ENCODE data around the gene EFCAB13. TPM values are rescaled to one million over a fixed set of nuclear protein-coding genes. Genes with fewer than 3 reads are reported as not detected.
"Not testable (repeated sequence)": the region's sequence is repeated elsewhere in the genome, so short reads cannot be mapped to it uniquely, and the experiment has no call there.

The EFCAB13 gene
- total RNA-seq, 4 donors from 2014 or later = 0.26 to 2.8 (median 2.1) TPM

- Histone ChIP-seq H3K27ac (no peak overlapping the region), H3K36me3 (no peaks in the 10 kb centered on the region), H3K4me1 (no peaks in the 10 kb centered on the region), H3K9me3 (no peaks in the 10 kb centered on the region), H3K4me3 (no peak overlapping the region), H3K27me3 (no peaks in the 10 kb centered on the region)
- WGBS = 71% methylated on average over 1 of the region's 1 CpG
- TF ChIP-seq POLR2AphosphoS5 (IDR thresholded peaks at IDR 0.05) (no peak), CTCF (IDR thresholded peaks at IDR 0.05) (no peak), EP300 (IDR thresholded peaks at IDR 0.05) (no peak), POLR2A (IDR thresholded peaks at IDR 0.05) (no peak)
- no peak for DNase-seq (ENCODE audit: low spot score in 2 of 2)
Measured at GRCh38 chr17:47358652-47359051, 34.9 kb downstream of the EFCAB13 start.

GRCh38 chr17:47363171-47363570 is 39.4 kb downstream of the EFCAB13 start:
- Histone ChIP-seq H3K27me3 (no peaks in the 10 kb centered on the region), H3K4me1 (no peaks in the 10 kb centered on the region), H3K27ac (no peak overlapping the region), H3K36me3 (no peaks in the 10 kb centered on the region), H3K9me3 (no peaks in the 10 kb centered on the region), H3K4me3 (no peak overlapping the region)
- 91% methylated on average over 2 of the region's 2 CpGs for WGBS
- DNase-seq (ENCODE audit: low spot score in 2 of 2) = no peak
- TF ChIP-seq CTCF (IDR thresholded peaks at IDR 0.05) (no peak), POLR2A (IDR thresholded peaks at IDR 0.05) (no peak), EP300 (IDR thresholded peaks at IDR 0.05) (no peak), POLR2AphosphoS5 (IDR thresholded peaks at IDR 0.05) (no peak)

- Histone ChIP-seq H3K27ac (no peak overlapping the region), H3K4me1 (no peaks in the 10 kb centered on the region), H3K27me3 (no peaks in the 10 kb centered on the region), H3K36me3 (no peaks in the 10 kb centered on the region), H3K9me3 (no peaks in the 10 kb centered on the region), H3K4me3 (no peak overlapping the region)
- TF ChIP-seq POLR2AphosphoS5 (IDR thresholded peaks at IDR 0.05) = no peak
- no peak for TF ChIP-seq POLR2A (IDR thresholded peaks at IDR 0.05)
- no peak for TF ChIP-seq EP300 (IDR thresholded peaks at IDR 0.05)
- no peak for TF ChIP-seq CTCF (IDR thresholded peaks at IDR 0.05)
- 95% methylated on average over 10 of the region's 10 CpGs for WGBS
- DNase-seq (ENCODE audit: low spot score in 2 of 2) = no peak
Measured at GRCh38 chr17:47367257-47367656, 43.5 kb downstream of the EFCAB13 start.

- H3K27me3 ChIP-seq = no peaks in the 10 kb centered on the region
- DNase-seq (ENCODE audit: low spot score in 2 of 2) = no peak
- H3K9me3 ChIP-seq = no peaks in the 10 kb centered on the region
- H3K4me3 ChIP-seq = no peak overlapping the region
- 59% methylated on average over 3 of the region's 3 CpGs for WGBS
- no peaks in the 10 kb centered on the region for H3K36me3 ChIP-seq
- no peak for TF ChIP-seq EP300 (IDR thresholded peaks at IDR 0.05)
- no peak overlapping the region for H3K27ac ChIP-seq
- H3K4me1 ChIP-seq = no peaks in the 10 kb centered on the region
Measured at GRCh38 chr17:47368262-47368661, 44.5 kb downstream of the EFCAB13 start.

- not testable (repeated sequence) for H3K4me1 ChIP-seq; H3K27ac ChIP-seq; H3K4me3 ChIP-seq; DNase-seq (ENCODE audit: low spot score in 2 of 2); H3K36me3 ChIP-seq; H3K9me3 ChIP-seq; H3K27me3 ChIP-seq
- 51% methylated on average over 3 of the region's 3 CpGs for WGBS
Measured at GRCh38 chr17:47370899-47371298, 47.1 kb downstream of the EFCAB13 start.

GRCh38 chr17:47373002-47373401 is 49.2 kb downstream of the EFCAB13 start:
- no peak for TF ChIP-seq POLR2AphosphoS5 (IDR thresholded peaks at IDR 0.05)
- TF ChIP-seq EP300 (IDR thresholded peaks at IDR 0.05) = no peak
- no peak for TF ChIP-seq POLR2A (IDR thresholded peaks at IDR 0.05)
- TF ChIP-seq CTCF (IDR thresholded peaks at IDR 0.05) = no peak
- Histone ChIP-seq H3K27ac (no peak overlapping the region), H3K36me3 (no peaks in the 10 kb centered on the region), H3K9me3 (no peaks in the 10 kb centered on the region), H3K4me3 (no peak overlapping the region), H3K27me3 (no peaks in the 10 kb centered on the region), H3K4me1 (no peaks in the 10 kb centered on the region)
- no peak for DNase-seq (ENCODE audit: low spot score in 2 of 2)
- 100% methylated on average over 1 of the region's 1 CpG for WGBS

Measured in suprapubic skin (tissue), 4 donors.